ENCODE data around the gene NCKIPSD. TPM values are rescaled to one million over a fixed set of nuclear protein-coding genes. Genes with fewer than 3 reads are reported as not detected.

The NCKIPSD gene
- total RNA-seq, 1 donor from 2014 or later: 102 TPM

DNA sequence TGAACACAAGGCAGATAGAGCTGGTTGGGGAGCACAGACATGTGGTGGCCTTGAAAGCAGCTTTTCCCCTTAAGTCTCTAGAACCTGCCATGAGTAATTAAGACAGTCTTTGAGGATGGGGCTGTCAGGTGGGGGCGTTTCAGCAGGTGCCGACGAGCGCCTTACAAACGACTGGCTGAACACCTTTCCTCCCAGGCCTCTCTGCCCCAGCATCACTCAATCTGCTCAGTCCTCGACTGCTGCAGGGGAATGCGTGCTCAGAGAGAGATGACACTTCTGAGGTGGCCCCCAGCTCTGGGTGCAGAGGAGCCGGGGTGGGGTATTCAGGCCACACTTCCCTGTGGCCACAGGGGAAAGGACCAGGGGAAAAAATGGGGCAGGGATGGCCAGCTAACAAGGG is 8.1 kb upstream of the NCKIPSD start:
- no peaks in the 10 kb centered on the region for H3K9me3 ChIP-seq
- peak overlapping the region; percentile 93 to 96 for H3K27ac ChIP-seq
- no peak for DNase-seq (ENCODE audit: low spot score in 2 of 2)
- intact Hi-C loops (cut with DNase I): loop anchor here (1.0 kb wide), 1 partner anchor 23 kb away; the partner anchor contains the start of gene IP6K2
- H3K27me3 ChIP-seq: no peaks in the 10 kb centered on the region
- H3K4me1 ChIP-seq: peaks cover 9 to 23% of the 10 kb centered on the region in 2 donors
- TF ChIP-seq, protein P1, sequence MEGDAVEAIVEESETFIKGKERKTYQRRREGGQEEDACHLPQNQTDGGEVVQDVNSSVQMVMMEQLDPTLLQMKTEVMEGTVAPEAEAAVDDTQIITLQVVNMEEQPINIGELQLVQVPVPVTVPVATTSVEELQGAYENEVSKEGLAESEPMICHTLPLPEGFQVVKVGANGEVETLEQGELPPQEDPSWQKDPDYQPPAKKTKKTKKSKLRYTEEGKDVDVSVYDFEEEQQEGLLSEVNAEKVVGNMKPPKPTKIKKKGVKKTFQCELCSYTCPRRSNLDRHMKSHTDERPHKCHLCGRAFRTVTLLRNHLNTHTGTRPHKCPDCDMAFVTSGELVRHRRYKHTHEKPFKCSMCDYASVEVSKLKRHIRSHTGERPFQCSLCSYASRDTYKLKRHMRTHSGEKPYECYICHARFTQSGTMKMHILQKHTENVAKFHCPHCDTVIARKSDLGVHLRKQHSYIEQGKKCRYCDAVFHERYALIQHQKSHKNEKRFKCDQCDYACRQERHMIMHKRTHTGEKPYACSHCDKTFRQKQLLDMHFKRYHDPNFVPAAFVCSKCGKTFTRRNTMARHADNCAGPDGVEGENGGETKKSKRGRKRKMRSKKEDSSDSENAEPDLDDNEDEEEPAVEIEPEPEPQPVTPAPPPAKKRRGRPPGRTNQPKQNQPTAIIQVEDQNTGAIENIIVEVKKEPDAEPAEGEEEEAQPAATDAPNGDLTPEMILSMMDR (IDR thresholded peaks at IDR 0.05): no peak
- peaks cover 56 to 61% of the 10 kb centered on the region in 2 donors for H3K36me3 ChIP-seq
- H3K4me3 ChIP-seq: peak overlapping the region; percentile 6 to 61

DNA sequence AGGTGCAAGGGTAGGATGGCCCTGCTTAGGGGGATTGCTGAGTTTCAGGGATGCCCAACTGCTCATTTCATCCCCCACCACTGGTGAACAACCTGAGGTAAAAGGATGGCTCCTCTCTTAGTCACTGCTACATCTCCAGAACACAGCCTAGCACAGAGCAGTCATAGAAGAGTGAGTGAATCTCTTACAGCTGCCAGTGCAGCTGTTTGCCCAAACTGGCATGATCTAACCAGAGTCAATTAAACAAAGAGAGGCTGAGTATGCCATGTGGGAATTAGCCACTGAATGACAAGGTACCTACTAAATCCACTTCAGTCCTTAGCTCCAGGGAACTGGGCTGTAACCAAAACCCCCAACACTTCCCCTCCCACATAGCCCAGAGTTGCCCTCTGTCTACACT is 6.8 kb upstream of the NCKIPSD start:
- Histone ChIP-seq H3K9me3 (no peaks in the 10 kb centered on the region), H3K4me3 (no peak overlapping the region), H3K4me1 (peaks cover 9 to 23% of the 10 kb centered on the region in 2 donors), H3K36me3 (peaks cover 65 to 71% of the 10 kb centered on the region in 2 donors), H3K27ac (peak overlapping the region; percentile 93 to 96), H3K27me3 (no peaks in the 10 kb centered on the region)
- DNase-seq (ENCODE audit: low spot score in 2 of 2): no peak
- TF ChIP-seq, protein P1 (IDR thresholded peaks at IDR 0.05): no peak
- intact Hi-C loops (cut with DNase I): no loop called here

DNA sequence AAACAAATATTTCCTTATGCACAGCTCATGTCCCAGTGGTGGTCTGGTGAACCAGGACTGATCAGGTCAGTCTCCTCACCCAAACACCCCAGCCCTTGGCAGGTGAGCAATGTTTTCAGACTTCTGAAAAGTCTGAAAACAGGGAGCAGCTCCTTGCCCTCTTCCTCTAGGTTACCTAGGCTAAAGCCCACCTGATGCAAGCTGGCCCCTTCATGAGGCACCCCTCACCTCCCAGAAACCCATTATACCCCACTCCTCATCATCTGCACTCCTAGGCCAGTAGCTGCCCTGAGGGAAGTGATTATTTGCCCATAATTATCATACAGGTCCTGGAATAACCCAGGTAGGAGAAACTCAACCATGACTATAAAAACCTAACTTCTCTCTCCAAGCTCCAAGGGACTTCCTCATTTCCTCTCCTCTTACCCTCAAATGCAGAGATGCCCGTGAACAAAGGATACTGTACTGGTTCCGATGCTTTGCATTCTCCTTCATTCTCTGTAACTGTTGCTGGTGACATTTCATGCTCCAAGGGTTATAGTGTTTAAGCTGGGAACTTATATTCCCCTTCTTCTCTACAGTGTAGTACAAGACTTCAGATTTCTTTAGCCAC is 5.2 kb upstream of the NCKIPSD start:
- H3K36me3 ChIP-seq: peaks cover 67 to 76% of the 10 kb centered on the region in 2 donors
- intact Hi-C loops (cut with DNase I): no loop called here
- no peak overlapping the region for H3K4me3 ChIP-seq
- TF ChIP-seq, protein P1 (IDR thresholded peaks at IDR 0.05): no peak
- peak overlapping the region in 1 of 2 donors; percentile 33 for H3K27ac ChIP-seq
- peaks cover 16 to 30% of the 10 kb centered on the region in 2 donors for H3K4me1 ChIP-seq
- H3K9me3 ChIP-seq: no peaks in the 10 kb centered on the region
- no peak for DNase-seq (ENCODE audit: low spot score in 2 of 2)
- no peaks in the 10 kb centered on the region for H3K27me3 ChIP-seq

DNA sequence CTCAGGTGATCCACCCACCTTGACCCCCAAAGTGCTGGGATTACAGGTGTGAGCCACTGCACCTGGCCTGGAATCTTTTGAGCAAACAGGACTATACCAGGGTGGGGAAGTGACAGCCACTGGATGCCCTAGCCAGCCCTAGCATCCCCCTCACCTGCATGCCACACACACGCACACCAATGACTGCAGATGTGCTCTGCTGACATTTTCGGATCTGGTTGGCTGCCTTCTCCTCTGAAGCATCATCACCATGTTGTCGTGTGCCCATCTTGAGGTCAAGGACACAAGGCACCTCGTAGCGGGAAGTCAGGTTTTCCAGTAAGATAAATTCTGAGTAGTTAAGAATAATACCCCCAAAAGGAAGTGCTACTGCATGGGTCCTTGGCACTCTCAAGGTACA is 3.7 kb upstream of the NCKIPSD start:
- TF ChIP-seq, protein P1 (IDR thresholded peaks at IDR 0.05): no peak
- H3K4me3 ChIP-seq: no peak overlapping the region
- no peaks in the 10 kb centered on the region for H3K27me3 ChIP-seq
- H3K9me3 ChIP-seq: no peaks in the 10 kb centered on the region
- intact Hi-C loops (cut with DNase I): loop anchor here (5.0 kb wide), 1 partner anchor 132 kb away; the partner anchor contains the start of gene PFKFB4
- peaks cover 67 to 69% of the 10 kb centered on the region in 2 donors for H3K36me3 ChIP-seq
- no peak for DNase-seq (ENCODE audit: low spot score in 2 of 2)
- H3K27ac ChIP-seq: no peak overlapping the region
- peaks cover 13 to 23% of the 10 kb centered on the region in 2 donors for H3K4me1 ChIP-seq

DNA sequence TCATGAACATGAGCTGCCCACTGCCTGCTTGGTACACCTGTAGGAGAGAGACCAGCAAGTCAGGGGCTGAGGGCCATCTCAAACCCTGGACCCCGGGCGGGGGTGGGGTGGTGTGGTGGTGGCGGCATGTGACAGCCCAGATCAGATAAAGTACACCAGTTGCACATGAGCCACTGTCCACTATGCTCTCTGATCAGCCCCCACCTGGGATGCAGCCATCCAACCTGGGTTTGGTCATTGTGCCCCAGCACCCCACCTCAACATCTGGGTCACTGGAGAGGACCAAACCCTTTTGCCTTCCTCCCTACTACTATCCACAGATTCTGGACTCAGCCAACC is 3.0 kb upstream of the NCKIPSD start:
- Histone ChIP-seq H3K27ac (no peak overlapping the region), H3K4me1 (peaks cover 8 to 22% of the 10 kb centered on the region in 2 donors), H3K36me3 (peaks cover 62 to 66% of the 10 kb centered on the region in 2 donors), H3K27me3 (no peaks in the 10 kb centered on the region), H3K9me3 (no peaks in the 10 kb centered on the region), H3K4me3 (no peak overlapping the region)
- TF ChIP-seq, protein P1 (IDR thresholded peaks at IDR 0.05): no peak
- no peak for DNase-seq (ENCODE audit: low spot score in 2 of 2)
- intact Hi-C loops (cut with DNase I): loop anchor here (5.0 kb wide), 1 partner anchor 131 kb away; the partner anchor contains the start of gene PFKFB4
